LNCaP clone FGC (cell line): ENCODE results near the gene RIMS1.
"Not testable (repeated sequence)": the region's sequence is repeated elsewhere in the genome, so short reads cannot be mapped to it uniquely, and the experiment has no call there.

Experiments
- DNase-seq: peaks from one replicate; pipeline ENCODE4 v3.0.0-alpha.2; 2011; ENCODE audit warnings: low read depth
- H3K4me3 ChIP-seq: 2 replicates; pipeline ENCODE4 v1.5.1; 2011; ENCODE audit warnings: mild to moderate bottlenecking, low read depth, low read length, control low read depth
- TF ChIP-seq, protein P1 (sequence below): IDR thresholded peaks from 2 replicates; pipeline ENCODE4 v1.5.1; 2012; ENCODE audit warnings: mild to moderate bottlenecking; ENCODE audit not compliant: control insufficient read depth, insufficient read depth; ENCODE audit errors: extremely low read depth

The RIMS1 gene

DNA sequence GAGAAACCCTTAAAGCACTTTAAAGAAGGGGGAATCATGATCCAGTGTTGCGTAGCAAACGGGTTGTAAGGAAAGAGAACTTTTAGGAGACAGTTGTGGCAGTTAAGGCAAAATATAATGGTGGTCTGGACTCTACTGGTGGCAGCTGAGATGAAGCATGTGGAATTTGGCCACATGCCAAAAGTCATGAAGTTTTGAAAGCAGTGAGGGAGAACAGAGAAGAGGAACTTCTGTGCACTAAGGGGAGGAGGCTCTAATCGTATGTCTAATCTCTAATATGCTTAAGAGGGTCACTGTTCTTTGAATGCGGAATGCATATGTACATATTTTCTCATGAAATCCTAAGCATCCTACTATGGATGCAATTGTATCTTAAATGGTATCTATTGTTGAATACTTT lies 91.5 kb downstream of the RIMS1 start:
- no peak overlapping the region for H3K4me3 ChIP-seq
- TF ChIP-seq, protein P1, sequence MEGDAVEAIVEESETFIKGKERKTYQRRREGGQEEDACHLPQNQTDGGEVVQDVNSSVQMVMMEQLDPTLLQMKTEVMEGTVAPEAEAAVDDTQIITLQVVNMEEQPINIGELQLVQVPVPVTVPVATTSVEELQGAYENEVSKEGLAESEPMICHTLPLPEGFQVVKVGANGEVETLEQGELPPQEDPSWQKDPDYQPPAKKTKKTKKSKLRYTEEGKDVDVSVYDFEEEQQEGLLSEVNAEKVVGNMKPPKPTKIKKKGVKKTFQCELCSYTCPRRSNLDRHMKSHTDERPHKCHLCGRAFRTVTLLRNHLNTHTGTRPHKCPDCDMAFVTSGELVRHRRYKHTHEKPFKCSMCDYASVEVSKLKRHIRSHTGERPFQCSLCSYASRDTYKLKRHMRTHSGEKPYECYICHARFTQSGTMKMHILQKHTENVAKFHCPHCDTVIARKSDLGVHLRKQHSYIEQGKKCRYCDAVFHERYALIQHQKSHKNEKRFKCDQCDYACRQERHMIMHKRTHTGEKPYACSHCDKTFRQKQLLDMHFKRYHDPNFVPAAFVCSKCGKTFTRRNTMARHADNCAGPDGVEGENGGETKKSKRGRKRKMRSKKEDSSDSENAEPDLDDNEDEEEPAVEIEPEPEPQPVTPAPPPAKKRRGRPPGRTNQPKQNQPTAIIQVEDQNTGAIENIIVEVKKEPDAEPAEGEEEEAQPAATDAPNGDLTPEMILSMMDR = no peak
- DNase-seq = peak; percentile 1

DNA sequence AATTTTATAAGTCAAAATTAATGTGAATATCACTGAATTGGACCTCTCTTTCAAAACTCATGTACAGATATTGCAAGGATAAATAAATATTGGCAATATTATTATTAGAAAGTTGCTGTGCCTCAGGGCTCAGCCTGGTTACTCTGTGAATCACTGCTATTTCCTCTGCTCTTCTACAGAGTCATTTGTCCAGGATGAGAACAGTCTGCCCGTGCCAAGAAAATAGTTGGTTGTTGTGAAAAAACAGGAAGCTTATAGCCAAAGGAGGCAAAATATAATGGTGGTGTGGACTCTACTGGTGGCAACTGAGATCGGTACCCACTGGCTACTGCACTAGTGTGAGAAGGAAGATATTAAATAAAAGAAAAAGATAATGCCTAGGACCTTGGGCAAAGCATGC lies 93.6 kb downstream of the RIMS1 start:
- no peak for DNase-seq
- TF ChIP-seq, protein P1 = no peak
- H3K4me3 ChIP-seq = no peak overlapping the region

DNA sequence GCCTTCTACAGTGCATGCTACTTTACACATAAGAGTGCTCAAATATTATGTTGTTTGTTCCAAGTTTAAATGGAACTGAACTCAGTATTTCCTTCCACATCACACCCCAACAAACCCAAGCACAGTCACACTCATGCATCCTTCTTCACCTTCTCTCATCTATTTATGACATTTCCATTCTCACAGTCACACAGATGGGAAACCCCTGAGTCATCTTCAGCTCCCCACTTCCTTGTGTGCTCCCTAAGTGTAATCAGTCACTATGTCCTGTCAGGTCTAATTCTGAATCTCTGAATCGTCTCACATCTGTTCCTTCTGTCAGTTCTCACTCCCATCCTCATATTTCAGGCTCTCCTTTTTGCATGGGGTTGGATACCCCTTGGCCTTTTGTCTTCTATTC lies 96.0 kb downstream of the RIMS1 start:
- DNase-seq = no peak
- no peak overlapping the region for H3K4me3 ChIP-seq
- TF ChIP-seq, protein P1 = no peak

DNA sequence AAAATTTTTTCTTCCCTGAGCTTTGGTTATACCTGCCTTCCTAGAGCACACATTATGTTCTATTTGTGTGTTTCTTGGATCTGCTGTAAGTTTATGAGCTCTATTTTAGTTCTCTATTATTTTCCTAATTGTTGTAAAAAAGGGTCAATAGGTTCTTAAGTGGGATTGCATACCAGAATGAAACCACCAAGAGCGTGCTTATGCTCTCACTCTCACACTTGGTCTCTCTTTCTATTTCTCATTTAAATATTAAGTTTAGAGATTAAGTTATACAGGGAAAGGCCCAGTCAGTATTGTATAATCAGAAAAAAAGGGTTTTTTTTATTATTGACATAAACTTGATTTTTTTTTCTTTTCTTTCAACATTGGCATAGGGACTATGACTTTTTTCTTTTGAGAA lies 96.8 kb downstream of the RIMS1 start:
- no peak overlapping the region for H3K4me3 ChIP-seq
- TF ChIP-seq, protein P1 = no peak
- no peak for DNase-seq

DNA sequence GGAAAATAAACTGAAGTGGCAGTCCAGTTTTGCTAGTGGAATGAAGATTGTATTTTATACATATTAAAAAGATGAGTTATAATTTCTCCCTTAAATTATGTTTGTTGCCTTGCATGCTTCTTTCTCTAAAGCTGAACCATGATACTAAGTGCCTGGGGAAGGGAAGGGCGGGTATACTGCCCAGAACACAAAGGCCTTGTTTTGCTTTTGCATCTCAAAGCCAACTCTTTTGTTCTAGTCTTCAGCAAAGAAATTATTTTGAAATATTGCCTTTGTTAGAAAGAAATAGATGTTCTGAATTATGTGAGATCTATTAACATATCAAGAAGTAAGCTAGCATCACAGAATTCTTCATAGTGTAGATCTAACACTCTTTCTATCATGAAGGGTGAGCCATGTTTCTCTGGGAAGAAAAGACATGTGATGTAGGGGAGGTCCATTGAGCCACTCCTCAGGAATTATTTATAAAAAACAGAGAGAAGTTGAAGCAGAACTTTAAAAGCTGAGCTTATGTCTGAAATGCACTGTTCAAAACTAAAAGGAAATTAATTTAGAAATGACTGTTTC lies 108.4 kb downstream of the RIMS1 start:
- DNase-seq = no peak
- H3K4me3 ChIP-seq = no peak overlapping the region
- TF ChIP-seq, protein P1 = no peak

DNA sequence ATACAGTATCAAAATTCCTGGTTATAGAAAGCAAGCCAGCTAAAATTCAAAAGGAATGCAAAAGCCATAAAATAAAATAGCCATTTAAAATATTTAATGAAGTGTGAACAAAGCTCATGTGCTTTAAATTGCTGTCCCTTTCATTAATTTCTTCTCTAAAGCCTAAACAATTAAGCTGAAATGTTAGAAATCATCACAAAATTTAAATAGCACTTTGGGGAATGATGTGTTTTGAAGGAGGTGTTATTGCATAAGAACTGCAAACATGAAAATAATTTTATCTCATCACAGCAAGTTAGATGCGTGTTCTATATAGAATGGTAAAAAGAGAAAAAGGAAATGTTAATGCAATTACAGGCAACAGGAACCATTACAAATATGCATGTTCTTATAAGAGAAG lies 111.0 kb downstream of the RIMS1 start:
- no peak for DNase-seq
- TF ChIP-seq, protein P1 = no peak
- no peak overlapping the region for H3K4me3 ChIP-seq

DNA sequence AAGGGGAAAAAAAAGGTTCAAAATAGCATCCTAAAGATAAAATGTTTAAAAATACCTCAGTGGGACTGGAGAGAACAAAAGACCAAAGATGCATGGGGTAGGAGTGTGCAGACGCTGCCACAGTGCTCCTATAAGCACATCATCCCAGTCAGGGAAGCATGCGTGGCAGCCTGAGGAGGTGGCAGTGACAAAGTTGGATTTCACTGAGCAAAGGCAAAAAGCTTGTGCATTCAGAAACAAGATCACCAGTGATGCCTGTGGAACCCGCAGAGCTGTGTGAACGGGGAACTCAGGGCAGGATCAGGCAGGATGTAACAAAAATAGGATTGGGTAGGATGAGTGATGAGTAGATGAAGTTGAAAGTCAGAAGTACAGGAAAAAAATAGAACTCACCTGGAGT lies 116.1 kb downstream of the RIMS1 start:
- TF ChIP-seq, protein P1 = no peak
- no peak overlapping the region for H3K4me3 ChIP-seq
- DNase-seq = no peak

DNA sequence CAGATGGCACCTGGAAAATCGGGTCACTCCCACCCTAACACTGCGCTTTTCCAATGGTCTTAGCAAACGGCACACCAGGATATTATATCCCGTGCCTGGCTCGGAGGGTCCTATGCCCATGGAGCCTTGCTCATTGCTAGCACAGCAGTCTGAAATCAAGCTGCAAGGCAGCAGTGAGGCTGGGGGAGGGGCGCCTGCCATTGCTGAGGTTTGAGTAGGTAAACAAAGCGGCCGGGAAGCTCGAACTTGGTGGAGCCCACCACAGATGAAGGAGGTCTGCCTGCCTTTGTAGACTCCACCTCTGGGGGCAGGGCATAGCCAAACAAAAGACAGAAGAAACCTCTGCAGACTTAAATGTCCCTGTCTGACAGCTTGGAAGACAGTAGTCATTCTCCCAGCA lies 120.2 kb downstream of the RIMS1 start:
- DNase-seq = not testable (repeated sequence)

More for the DNA sequence above, 120.2 kb downstream of the RIMS1 start:
- not testable (repeated sequence) for H3K4me3 ChIP-seq
